CD4-positive, alpha-beta T cell treated with Interleukin-4 for 4 hours (primary cell): ENCODE results near the gene ACBD4.

ENCODE experiments used
- DNase-seq: peaks from one replicate; pipeline ENCODE4 v3.0.0-alpha.2; 2020

The ACBD4 gene

GRCh38 chr17:45135192-45135977 is at the start of gene ACBD4:
Gene ACBD4, plus strand, starts transcription at chr17:45135687. Its CDS starts 458 bp downstream, at chr17:45136145.
- DNase-seq = peak; percentile 96

GRCh38 chr17:45086391-45086790 is 49.1 kb upstream of the ACBD4 start:
- no peak for DNase-seq

- DNase-seq = no peak
These were observed 48.5 kb upstream of the ACBD4 start for GRCh38 chr17:45086865-45087503.

- DNase-seq = no peak
These were observed 47.9 kb upstream of the ACBD4 start for GRCh38 chr17:45087504-45087975.

- DNase-seq = no peak
These were observed 47.5 kb upstream of the ACBD4 start for GRCh38 chr17:45087978-45088377.

- DNase-seq = no peak
These were observed 46.7 kb upstream of the ACBD4 start for GRCh38 chr17:45088741-45089140.

GRCh38 chr17:45090711-45091110 is 44.8 kb upstream of the ACBD4 start:
- DNase-seq = no peak

- DNase-seq = no peak
These were observed 43.6 kb upstream of the ACBD4 start for GRCh38 chr17:45091778-45092425.

- DNase-seq = no peak
These were observed 42.5 kb upstream of the ACBD4 start for GRCh38 chr17:45092911-45093430.

- no peak for DNase-seq
These were observed 41.9 kb upstream of the ACBD4 start for GRCh38 chr17:45093444-45094110.

- no peak for DNase-seq
These were observed 39.3 kb upstream of the ACBD4 start for GRCh38 chr17:45096141-45096540.

- no peak for DNase-seq
These were observed 38.6 kb upstream of the ACBD4 start for GRCh38 chr17:45096926-45097325.

- no peak for DNase-seq
These were observed 37.2 kb upstream of the ACBD4 start for GRCh38 chr17:45098081-45098868.

GRCh38 chr17:45098869-45099616 is 36.4 kb upstream of the ACBD4 start:
- DNase-seq = peak; percentile 57

- DNase-seq = no peak
These were observed 34.0 kb upstream of the ACBD4 start for GRCh38 chr17:45101546-45101882.

GRCh38 chr17:45101883-45102811 is 33.3 kb upstream of the ACBD4 start:
- DNase-seq = no peak

- no peak for DNase-seq
These were observed 32.6 kb upstream of the ACBD4 start for GRCh38 chr17:45102856-45103255.

- no peak for DNase-seq
These were observed 32.2 kb upstream of the ACBD4 start for GRCh38 chr17:45103269-45103795.

- no peak for DNase-seq
These were observed 31.5 kb upstream of the ACBD4 start for GRCh38 chr17:45104029-45104428.

- no peak for DNase-seq
These were observed 31.0 kb upstream of the ACBD4 start for GRCh38 chr17:45104497-45104896.
